Suppressor macrophage (primary cell): Measurements from ENCODE around the gene ETFDH.
A peak's percentile ranks its signal among the peaks of the same experiment; 100 is the strongest.

Source experiments
- DNase-seq, 4 experiments: peaks; one replicate each; pipeline ENCODE4 v3.0.0-alpha.2; 2020 to 2022
- total RNA-seq, 17 experiments: gene quantifications; one replicate each; lab custom pipeline; 2026; ENCODE audit warnings: mixed read lengths in 6 of 17, inconsistent platforms in 3 of 17; lab: John Stamatoyannopoulos, UW

The ETFDH gene
- total RNA-seq = 20.6 to 47.9 (median 40.8) reads per million in 17 experiments

- peak; percentile 99 to 100 (median 99) for DNase-seq
Measured at GRCh38 chr4:158671915-158672806, at the start of gene ETFDH. ETFDH (plus strand) TSS chr4:158672296; CDS start chr4:158672457, 161 bp downstream.

- peak; percentile 56 to 84 (median 72) for DNase-seq
Measured at GRCh38 chr4:158624889-158625478, 47.1 kb upstream of the ETFDH start.

GRCh38 chr4:158625544-158625943 is 46.6 kb upstream of the ETFDH start:
- DNase-seq = no peak

- no peak for DNase-seq
Measured at GRCh38 chr4:158630893-158631292, 41.2 kb upstream of the ETFDH start.

GRCh38 chr4:158636619-158637018 is 35.5 kb upstream of the ETFDH start:
- no peak for DNase-seq

GRCh38 chr4:158644356-158644755 is 27.7 kb upstream of the ETFDH start:
- no peak for DNase-seq

GRCh38 chr4:158644760-158645159 is 27.3 kb upstream of the ETFDH start:
- no peak for DNase-seq

GRCh38 chr4:158649111-158649680 is 22.9 kb upstream of the ETFDH start:
- DNase-seq = no peak

- DNase-seq = peak in 2 of 4 experiments; percentile 37 to 43
Measured at GRCh38 chr4:158652920-158653319, 19.2 kb upstream of the ETFDH start.

GRCh38 chr4:158656439-158656838 is 15.7 kb upstream of the ETFDH start:
- DNase-seq = no peak

- DNase-seq = no peak
Measured at GRCh38 chr4:158657291-158657690, 14.8 kb upstream of the ETFDH start.

GRCh38 chr4:158663255-158663654 is 8.8 kb upstream of the ETFDH start:
- DNase-seq = peak; percentile 8 to 52 (median 44)

GRCh38 chr4:158663707-158664625 is 8.1 kb upstream of the ETFDH start:
- peak; percentile 9 to 46 (median 27) for DNase-seq

GRCh38 chr4:158664806-158665205 is 7.3 kb upstream of the ETFDH start:
- DNase-seq = no peak

GRCh38 chr4:158666892-158667291 is 5.2 kb upstream of the ETFDH start:
- DNase-seq = no peak

GRCh38 chr4:158667651-158668198 is 4.4 kb upstream of the ETFDH start:
- DNase-seq = peak; percentile 53 to 76 (median 68)

- no peak for DNase-seq
Measured at GRCh38 chr4:158669310-158669709, 2.8 kb upstream of the ETFDH start.

- peak; percentile 22 to 54 (median 48) for DNase-seq
Measured at GRCh38 chr4:158670975-158671664, 976 bp upstream of the ETFDH start.

GRCh38 chr4:158671665-158671914 is 506 bp upstream of the ETFDH start, which contains the start of gene C4orf46:
C4orf46 (minus strand) TSS chr4:158671887; CDS start chr4:158671801, 86 bp downstream.
- DNase-seq = no peak

GRCh38 chr4:158673633-158674032 is 1.5 kb downstream of the ETFDH start:
- DNase-seq = no peak

- no peak for DNase-seq
Measured at GRCh38 chr4:158676076-158676475, 4.0 kb downstream of the ETFDH start.

GRCh38 chr4:158678767-158679166 is 6.7 kb downstream of the ETFDH start:
- no peak for DNase-seq
